ENCODE measurements around the gene P2RY2. TPM values are rescaled to one million over a fixed set of nuclear protein-coding genes. Genes with fewer than 3 reads are reported as not detected.
"Not testable (repeated sequence)": the region's sequence is repeated elsewhere in the genome, so short reads cannot be mapped to it uniquely, and the experiment has no call there.

Gene P2RY2
- total RNA-seq, 2 donors from 2014 or later, result 14.5 to 20.4 TPM

DNA sequence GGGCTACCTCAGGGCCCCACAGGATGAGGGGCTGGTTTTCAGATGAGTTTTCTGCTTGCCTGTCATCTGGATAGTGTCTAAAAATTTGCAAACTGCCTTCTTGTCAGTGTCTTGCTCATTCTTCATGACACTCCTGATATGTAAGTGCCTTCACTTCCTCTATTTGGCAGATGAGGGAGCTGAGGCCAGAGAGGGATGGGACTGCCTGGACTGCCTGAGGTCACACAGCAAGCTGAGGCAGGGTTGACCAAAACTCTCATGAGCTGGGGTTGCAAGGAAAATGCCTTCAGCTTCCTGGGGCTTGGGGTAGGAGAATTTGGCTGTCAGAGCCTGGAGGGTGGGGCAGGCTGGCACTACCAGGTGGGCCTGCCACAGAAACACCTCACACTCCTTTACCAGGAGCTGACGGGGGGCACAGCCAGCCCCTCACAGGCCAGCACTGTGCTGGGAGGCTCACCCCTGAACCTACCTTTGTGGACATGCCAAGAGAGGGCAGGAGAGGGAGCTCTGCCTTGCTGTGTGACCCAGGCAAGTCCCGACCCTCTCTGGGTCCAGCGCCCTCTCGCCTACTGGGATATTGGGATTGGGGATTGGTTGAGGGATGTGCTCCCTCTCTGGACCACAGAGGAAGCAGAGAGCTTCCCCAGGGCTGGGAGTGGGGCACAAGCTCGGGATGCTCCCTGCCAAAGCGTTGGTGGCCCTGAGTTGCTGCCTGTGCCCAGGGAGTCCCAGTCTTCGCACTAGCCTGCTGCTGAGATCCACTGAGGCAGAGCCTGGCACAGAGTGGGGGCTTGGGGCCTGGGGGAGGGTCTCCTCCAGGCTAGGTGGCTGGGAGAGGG is 52.2 kb downstream of the P2RY2 start:
- intact Hi-C loops (cut with DNase I, micrococcal nuclease), result no loop called here
- DNase-seq (no peak), ATAC-seq (peak; percentile 29)

DNA sequence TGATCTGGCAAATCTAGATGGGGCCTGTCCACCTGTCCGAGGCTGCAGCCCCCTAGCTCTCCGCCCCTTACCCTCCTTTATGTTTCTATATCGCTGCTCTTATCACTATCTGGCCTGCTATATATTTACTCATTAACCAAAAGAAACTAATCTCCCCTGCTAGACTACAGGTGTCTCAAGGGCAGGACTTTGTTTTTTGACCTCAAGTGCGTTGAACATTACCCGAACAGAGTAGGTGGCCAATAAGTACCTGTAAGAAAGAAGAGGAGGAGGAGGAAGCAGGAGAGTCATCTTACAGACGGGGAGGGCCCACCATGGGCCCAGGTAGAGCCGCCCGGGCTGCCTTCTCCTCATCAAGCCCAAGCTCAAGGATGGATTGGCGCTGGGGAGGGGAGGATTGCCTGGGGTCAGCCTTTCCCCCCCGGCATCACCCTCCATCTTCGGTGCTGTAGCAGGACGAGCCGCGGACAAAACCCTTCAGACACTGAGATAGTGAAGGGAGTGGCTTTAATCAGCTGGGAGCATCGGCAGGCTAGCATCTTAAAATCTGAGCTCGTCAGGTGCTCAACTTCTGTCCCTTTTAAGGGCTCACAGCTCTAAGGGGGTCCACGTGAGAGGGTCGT is 52.9 kb downstream of the P2RY2 start:
- intact Hi-C loops (cut with DNase I, micrococcal nuclease), result no loop called here
- DNase-seq (no peak), ATAC-seq (peak; percentile 59)

DNA sequence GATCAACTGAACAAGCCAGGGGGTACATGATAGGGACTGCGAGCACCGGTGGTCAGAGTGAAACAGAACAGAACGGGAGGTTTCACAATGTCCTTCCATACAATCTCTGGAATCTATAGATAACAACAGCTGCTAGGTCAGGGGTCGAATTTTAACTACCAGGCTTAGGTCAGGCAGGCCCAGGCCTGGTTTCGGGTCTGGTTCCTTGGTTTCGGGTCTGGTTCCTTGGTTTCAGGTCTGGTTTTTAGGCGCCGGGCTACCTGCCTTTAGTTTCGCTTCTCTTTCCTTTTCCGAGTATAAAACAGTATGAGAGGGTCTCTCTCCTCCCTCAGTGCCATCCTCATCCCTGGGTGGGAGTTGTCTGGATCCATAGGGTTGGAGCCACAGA is 53.4 kb downstream of the P2RY2 start:
- intact Hi-C loops (cut with DNase I, micrococcal nuclease); ATAC-seq; DNase-seq: not testable (repeated sequence)

DNA sequence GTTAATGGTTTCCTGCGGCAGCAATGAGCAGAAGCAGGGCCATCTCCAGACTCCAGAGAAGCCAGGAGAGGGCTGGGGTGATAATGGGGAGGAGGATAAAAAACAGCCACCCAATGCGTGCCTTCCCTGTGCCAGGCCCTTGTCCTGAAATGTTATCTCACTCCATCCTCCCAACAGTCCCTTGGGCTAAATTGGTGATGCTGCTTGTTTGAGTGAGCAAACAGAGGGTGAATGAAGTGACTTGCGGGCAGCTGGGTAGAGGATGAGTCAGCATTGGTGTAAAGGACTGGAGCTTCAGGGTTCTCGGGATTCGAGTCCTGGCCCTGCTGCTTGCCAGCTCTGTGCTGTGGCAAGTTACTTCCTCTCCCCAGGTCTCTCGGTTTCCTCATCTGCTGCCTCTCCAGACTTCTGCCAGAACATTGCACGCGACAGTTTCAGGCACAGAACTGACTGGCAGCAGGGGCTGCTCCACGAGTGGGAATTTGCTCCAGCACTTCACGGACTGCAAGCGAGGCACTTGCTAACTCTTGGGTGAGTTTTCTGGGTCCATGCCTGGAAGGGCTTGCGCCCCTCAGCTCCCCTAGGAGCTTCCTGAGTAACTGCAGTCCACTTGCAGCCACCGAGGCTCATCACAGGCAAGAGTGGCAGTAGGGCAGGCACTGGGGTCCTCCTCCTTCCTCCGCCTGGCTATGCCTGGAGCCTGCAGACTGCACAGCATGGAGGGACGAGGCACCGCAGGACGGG is 54.0 kb downstream of the P2RY2 start, which contains the start of gene P2RY6:
TSS of gene P2RY6 (plus strand) at position 403 of the 744 bp plus-strand sequence. CDS start 24,181 bp downstream, outside the sequence.
- intact Hi-C loops (cut with DNase I, micrococcal nuclease), result no loop called here
- DNase-seq, result peak in 1 of 2 donors; percentile 47

DNA sequence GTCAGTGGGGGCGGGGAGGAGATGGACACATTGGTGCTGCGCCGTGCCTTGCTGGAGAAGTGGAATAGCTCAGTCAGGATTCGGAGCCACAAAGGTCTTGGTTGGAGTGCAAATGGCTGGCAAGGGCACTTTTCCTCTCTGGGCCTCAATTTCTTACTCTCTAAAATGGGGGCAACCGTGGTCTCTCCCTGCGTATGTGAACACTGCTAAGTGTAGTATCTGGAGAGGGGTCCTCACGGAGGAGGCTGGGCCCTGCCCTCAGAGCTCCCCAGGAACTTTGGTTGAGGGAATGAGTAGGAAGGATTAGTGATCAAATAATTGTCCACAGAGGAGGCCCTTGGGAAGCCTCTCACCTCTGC is 54.6 kb downstream of the P2RY2 start:
- DNase-seq, result no peak
- no peak for ATAC-seq
- intact Hi-C loops (cut with DNase I, micrococcal nuclease), result no loop called here

More for the DNA sequence above, 54.0 kb downstream of the P2RY2 start, which contains the start of gene P2RY6:
- ATAC-seq, result peak; percentile 28

DNA sequence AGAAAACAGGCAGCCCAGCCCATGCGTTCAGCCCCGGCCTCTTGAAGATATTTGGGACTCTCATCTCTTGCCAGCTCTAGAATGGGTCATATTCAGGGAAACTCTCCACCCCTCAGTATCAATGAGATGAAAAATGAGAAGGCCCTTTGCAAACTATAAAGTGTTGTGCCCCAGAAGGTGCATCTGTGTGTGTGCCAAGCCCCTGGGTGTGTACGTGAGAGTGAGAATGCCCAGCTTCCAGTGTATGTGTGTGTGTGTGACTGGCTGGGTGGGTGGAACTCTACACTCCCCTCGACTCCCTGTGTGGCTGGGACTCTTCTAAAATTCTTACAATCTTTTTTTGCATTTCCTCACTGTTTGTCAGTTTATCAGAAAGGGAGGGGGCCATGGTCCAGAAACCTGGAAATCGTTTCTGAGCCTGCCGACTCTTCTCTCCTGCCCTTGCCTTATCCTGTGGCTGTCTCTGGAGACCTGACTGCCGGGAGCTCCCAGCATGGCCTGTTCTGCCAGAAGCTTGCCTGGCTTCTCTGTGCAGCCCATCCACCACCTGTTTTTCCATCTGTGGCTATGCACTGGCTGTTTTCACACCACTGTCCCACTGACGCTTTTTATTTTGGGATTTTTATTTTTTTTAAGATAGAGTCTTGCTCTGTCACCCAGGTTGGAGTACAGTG is 55.3 kb downstream of the P2RY2 start:
- DNase-seq, result no peak
- ATAC-seq, result no peak
- intact Hi-C loops (cut with DNase I, micrococcal nuclease), result no loop called here

DNA sequence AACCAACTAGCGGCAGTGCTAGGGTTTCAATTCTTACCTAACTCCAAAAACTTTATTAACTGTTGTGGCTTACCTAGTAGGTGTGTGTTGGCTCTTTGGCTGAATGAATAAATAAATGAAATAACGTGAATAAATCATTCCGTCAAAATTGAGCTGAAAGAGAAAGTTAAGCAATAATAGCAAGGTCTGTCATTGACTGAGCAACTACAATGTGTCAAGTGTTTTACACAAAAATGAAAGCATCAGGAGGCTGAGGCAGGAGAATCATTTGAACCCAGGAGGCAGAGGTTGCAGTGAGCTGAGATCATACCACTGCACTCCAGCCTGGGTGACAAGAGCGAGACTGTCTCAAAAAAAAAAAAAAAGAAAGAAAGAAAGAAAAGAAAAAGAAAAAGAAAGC is 56.1 kb downstream of the P2RY2 start:
- intact Hi-C loops (cut with DNase I, micrococcal nuclease); DNase-seq; ATAC-seq: not testable (repeated sequence)

DNA sequence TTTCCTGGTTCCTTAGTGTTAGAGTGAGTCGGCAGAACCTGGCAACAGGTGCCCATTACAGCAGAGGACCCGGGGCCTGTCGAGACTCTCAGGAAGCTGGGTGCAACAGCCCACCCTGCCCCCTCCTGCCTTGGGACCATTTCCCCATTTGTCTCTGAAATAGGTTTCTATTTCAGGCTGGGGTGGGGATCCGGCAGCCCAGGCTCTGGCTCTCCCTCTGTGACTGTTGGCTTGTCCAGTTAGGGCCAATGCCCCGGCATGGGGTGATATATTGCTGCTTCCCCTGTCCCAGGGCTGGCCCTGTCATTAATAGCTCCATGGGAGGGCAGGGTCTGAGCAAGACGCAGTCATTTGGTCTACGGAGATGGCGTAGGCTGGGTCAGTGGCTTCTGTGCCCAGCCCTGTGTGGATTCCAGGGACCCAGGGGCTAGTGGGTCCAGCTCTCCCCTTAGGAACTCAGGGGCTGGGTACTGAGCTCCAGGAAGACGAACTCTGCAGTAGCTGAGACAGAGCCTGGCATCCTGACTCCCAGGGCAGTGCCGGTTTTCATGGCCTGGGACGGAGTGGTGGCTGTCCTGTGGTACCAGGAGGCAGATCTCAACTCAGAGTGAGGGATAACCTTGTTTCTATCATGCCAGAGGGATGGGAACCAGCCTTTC is 56.8 kb downstream of the P2RY2 start:
- intact Hi-C loops (cut with DNase I, micrococcal nuclease), result no loop called here
- no peak for DNase-seq
- ATAC-seq, result no peak

DNA sequence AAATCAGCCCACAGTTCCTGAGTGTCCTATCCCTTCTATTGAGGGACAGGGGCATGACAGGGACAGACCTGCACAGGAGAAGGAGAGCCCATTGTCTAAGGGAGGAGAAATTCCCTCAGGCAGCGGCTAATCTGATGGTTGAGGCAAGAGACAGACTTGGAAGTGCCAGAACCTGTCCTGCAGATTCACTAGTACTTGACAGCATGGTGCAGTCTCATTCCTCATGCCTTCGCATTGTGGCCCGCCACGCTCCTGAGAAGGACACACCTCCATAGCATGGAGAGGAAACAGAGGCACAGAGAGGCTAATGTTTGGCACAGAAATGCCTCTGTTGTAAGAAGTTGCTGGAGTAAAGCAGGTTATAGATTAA is 57.3 kb downstream of the P2RY2 start:
- no peak for ATAC-seq
- DNase-seq, result no peak
- intact Hi-C loops (cut with DNase I, micrococcal nuclease), result no loop called here

DNA sequence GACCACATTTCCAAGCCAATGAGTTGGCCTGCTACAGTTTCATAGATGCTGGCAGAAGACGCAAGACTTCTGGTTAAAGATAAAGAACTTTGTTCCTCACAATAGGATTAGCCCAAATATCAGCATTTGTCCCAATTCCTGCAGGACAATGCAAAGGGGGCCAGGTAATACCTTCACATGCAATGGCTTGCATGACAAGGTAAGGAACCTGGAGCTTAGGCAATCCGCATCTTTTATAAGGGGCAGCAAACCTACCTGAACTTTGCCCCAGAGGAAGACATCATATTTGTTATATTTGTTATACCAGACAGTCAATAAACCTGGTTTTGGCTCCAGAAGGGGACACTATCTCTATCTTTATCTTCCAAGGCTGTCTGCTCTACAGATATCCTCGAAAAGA is 59.4 kb downstream of the P2RY2 start:
- ATAC-seq (no peak), DNase-seq (no peak)
- intact Hi-C loops (cut with DNase I, micrococcal nuclease), result no loop called here

DNA sequence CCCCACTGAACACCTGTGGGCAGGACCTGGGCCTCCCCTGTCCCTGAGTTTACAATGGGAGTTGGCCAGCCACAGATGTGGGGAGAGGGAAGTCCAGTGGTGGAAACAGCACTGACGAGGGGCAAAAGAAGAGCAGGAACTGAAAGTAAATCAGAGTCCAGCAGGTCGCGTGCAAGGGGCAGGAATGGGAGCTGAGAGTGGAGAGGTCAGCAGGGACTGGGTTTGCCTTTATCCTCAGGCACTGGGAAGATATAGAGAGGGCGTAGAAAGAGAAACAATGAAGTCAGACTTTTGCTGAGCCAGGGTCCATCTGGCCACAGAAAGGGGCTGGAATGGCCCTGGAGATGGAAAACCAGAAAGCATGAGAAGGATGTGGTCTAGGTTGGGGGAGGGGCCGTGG is 62.5 kb downstream of the P2RY2 start:
- DNase-seq (no peak), ATAC-seq (peak; percentile 8)
- intact Hi-C loops (cut with DNase I, micrococcal nuclease), result no loop called here

DNA sequence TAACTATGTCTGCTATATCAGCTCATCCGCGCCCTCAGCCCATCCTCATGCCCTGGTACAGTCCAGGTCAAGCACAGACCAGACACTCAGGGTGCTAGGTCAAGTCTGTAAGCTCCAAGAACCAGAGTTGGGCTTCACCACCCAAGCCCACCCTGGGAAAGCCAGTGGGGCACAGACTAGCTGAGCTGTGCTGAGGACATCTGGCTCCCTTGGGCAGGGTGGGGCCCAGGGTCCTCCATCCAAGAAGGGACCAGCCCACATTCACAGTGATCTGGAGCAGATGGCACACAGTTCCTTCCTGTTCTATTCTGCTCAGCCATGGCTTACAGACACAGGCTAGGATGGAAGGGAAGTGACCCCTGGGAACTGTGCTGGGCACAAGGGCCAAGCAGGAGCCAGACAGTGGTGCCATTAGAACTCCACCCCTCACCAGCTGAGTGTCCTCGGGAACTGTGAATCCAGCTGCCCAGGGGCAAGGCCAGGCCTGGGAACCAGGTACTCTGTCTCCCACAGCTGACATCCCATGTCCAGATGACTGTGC is 63.2 kb downstream of the P2RY2 start:
- DNase-seq, result no peak
- intact Hi-C loops (cut with DNase I, micrococcal nuclease), result no loop called here
- no peak for ATAC-seq

DNA sequence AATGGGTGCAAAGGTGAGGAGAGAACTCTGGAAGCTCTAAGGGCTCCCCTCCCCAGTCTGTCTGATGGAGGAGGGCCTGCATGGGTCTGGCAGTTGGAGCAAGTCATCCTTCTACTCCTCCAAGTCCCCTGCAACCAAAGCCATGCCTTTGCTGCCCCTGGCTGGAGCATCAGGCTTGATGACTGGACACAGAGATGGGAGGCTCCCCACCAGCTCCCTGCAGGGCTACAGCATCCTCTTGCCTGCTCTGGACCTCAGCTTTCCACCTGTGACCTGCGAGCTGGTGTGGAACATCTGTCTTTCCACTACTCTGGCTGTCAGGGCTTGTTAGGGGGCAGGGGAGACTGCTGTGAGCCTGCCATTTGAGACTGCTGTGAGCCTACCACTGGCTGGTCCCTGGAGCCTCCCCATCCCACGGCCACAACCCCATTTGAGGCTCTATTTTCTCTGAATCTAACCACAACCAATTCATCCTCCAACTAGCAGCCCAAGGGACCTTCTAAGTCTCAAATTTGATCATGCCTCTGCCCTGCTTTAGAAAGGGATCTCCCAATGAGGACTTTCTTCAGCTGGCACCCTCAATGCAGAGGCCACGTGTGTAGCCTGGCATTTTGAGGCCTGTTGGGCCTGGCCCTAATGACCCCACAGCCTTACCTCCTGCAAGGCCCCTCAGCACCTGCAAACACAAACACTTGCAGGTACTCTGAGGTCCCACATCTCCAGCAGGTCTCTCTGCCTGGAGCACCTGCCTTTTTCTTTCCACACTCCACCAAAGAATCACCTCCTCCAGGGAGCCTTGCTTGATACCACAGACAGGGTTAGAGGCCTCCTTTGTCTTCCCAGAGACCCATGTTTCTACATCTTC is 63.9 kb downstream of the P2RY2 start:
- intact Hi-C loops (cut with DNase I, micrococcal nuclease), result no loop called here
- ATAC-seq, result no peak
- peak in 1 of 2 donors; percentile 1 for DNase-seq

DNA sequence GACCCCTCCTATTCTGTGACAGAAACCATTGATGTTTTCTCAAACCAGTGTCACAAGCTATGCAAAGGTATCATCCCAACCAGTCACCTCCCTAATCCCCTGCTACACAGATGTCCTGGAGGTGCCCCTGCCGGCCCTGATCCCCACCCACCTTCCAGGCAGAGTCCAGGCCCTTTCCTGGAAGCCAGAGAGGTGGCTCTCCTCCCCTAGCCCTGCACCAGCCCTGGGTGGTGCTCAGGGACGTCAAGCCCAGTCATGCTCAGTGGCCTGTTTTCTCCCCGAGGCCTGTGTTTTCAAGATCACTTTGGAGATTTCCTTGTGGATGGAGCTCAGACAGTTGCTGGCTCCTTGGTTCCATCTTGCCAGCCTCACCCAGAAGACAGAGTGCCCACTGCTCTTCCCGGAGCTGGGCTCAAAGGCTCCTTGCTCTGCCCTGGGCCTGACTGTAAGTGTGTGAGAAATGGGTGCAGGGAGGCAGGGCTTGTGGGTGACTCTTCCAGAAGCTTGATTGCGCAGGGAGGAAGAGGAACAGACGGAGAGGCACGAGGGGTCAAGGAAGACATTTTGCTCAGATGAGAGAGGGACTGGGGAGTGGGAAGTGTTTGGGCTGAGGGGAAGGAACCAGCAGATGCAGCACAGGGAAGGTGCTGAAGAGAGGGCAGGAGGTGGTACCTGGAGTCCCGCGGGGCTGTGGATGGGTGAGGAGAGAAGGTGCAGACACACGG is 65.4 kb downstream of the P2RY2 start:
- DNase-seq (peak in 1 of 2 donors; percentile 4), ATAC-seq (no peak)
- intact Hi-C loops (cut with DNase I, micrococcal nuclease), result no loop called here

DNA sequence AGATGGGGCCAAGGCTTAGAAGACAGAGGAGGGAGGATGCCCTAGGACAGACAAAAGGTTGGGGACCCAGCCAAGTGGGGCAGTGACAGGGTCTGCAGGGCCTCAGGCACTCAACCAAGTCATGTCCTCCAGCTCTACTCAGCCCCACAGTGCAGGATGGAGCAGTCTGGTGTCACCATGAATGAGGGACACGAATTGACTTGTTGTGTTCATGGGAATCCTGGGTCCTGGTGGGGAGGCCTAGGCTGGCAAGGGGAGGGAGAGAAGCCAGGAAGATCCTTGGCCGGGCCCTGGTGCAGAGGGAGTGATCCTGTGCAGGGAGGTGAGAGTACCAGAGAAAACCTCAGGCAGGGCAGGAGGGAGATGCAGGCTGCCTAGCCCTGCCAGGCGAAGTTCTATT is 66.0 kb downstream of the P2RY2 start:
- DNase-seq, result no peak
- ATAC-seq, result no peak
- intact Hi-C loops (cut with DNase I, micrococcal nuclease), result no loop called here

DNA sequence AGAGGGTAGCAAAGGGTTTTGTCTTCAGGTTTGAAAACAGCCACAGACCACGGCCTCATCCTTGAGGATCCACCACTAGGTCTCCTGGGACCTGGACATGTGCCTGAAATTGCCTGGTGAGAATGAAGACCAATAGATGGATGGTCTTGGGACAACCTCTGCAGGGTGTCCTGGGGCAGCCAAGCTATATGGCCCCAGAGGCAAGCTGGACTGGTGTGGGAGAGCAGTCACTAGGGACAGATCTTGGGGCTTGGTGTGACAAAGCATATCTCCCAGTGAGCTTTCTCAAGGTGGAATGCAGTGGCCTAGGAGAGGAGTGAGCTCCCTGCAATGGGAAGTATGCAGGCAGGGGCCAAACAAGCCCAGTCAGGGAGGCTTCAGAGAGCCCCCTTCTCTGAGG is 67.6 kb downstream of the P2RY2 start:
- intact Hi-C loops (cut with DNase I, micrococcal nuclease), result no loop called here
- ATAC-seq, result no peak

More for the DNA sequence above, 67.6 kb downstream of the P2RY2 start:
- no peak for DNase-seq

All from left colon (tissue), 2 donors.